Sigmoid colon (tissue), 7 donors: ENCODE results near the gene FMN2. TPM values are rescaled to one million over a fixed set of nuclear protein-coding genes. Genes with fewer than 3 reads are reported as not detected.

ENCODE experiments used
- DNase-seq: peaks from one replicate; pipeline ENCODE4 v3.0.0-alpha.2; 2019
- H3K27ac ChIP-seq, 4 donors: fragments of 200-600 bp; sonication (generic); one replicate each; pipeline ENCODE4 v1.5.1; 2016 to 2019; ENCODE audit warnings: mild to moderate bottlenecking in 1 of 4
- H3K27me3 ChIP-seq, 3 donors: fragments of 200-600 bp; sonication (generic); one replicate each; pipeline ENCODE4 v1.5.1; 2019; ENCODE audit warnings: mild to moderate bottlenecking in 1 of 3
- H3K36me3 ChIP-seq, 4 donors: fragments of 200-600 bp; sonication (generic); one replicate each; pipeline ENCODE4 v1.5.1; 2016 to 2019
- H3K4me1 ChIP-seq, 4 donors: fragments of 200-600 bp; sonication (generic); one replicate each; pipeline ENCODE4 v1.5.1; 2017 to 2019
- H3K4me3 ChIP-seq, 4 donors: fragments of 200-600 bp; sonication (generic); one replicate each; pipeline ENCODE4 v1.5.1; 2017 to 2019; ENCODE audit warnings: mild to moderate bottlenecking in 2 of 4, moderate library complexity in 1 of 4
- H3K9me3 ChIP-seq, 4 donors: fragments of 200-600 bp in 3 of 4; sonication (generic) in 3 of 4; one replicate each; pipeline versions ENCODE4 v1.5.1 to v1.6.1; 2013 to 2019
- CTCF ChIP-seq, 4 experiments: fragments of 450-650 bp in 3 of 4; fragments of 200-600 bp in 1 of 4; IDR thresholded peaks; one replicate each; pipeline ENCODE4 v1.5.1; 2016 to 2019; ENCODE audit warnings: antibody characterized with exemption in 4 of 4, mild to moderate bottlenecking in 3 of 4, moderate library complexity in 2 of 4
- EP300 ChIP-seq, 4 donors: sonication (generic); formaldehyde crosslinking; IDR thresholded peaks; one replicate each; pipeline ENCODE4 v1.6.1; 2017; ENCODE audit warnings: antibody characterized with exemption in 4 of 4
- POLR2A ChIP-seq, 2 donors: fragments of 450-650 bp; IDR thresholded peaks; one replicate each; pipeline ENCODE4 v1.6.1; 2016; ENCODE audit warnings: antibody characterized with exemption in 2 of 2, mild to moderate bottlenecking in 2 of 2, moderate library complexity in 2 of 2
- POLR2AphosphoS5 ChIP-seq, 4 donors: sonication (generic); formaldehyde crosslinking; IDR thresholded peaks; one replicate each; pipeline ENCODE4 v1.6.1; 2017; ENCODE audit warnings: antibody characterized with exemption in 4 of 4
- WGBS, 2 donors: extraction: QIAGEN DNeasy Blood & Tissue Kit; methylation state at CpG; one replicate each; pipeline ENCODE4 v1.1.7; 2013; 5-methylcytosine and 5-hydroxymethylcytosine counted together
- intact Hi-C: fragments of 100-400 bp; cut with DNase I; formaldehyde crosslinking; loops from one replicate; pipeline ENCODE4 v1.15.1; 2023
- polyA plus RNA-seq, 3 donors: library from polyadenylated mRNA; stranded (reverse); fragments of 200-250 nt; gene quantifications; one replicate each; pipeline ENCODE4 v1.2.3, GENCODE V29; 2013
- total RNA-seq, 4 donors: library from RNA; depleted of rRNA; stranded (reverse); fragments of >200 nt; gene quantifications; one replicate each; pipeline ENCODE4 v1.1.0, GENCODE V29; 2016
- donor health status: healthy with polysubstance abuse.
- donor health status: Bipolar disorder and iron deficiency.
- donor health status: healthy.

The FMN2 gene
- total and polyA plus RNA-seq, 7 donors, result 1.5 to 16.9 (median 10.3) TPM

GRCh38 chr1:240385551-240385950, 293.9 kb downstream of the FMN2 start:
- no peaks in the 10 kb centered on the region for H3K27me3 ChIP-seq
- no peak overlapping the region for H3K4me3 ChIP-seq
- H3K27ac ChIP-seq, result no peak overlapping the region
- intact Hi-C loops, result no loop called here
- H3K9me3 ChIP-seq, result peaks cover 0 to 10% (median 6%) of the 10 kb centered on the region in 4 donors
- TF ChIP-seq POLR2AphosphoS5 (IDR thresholded peaks at IDR 0.05) (no peak), CTCF (IDR thresholded peaks at IDR 0.05) (no peak), EP300 (IDR thresholded peaks at IDR 0.05) (no peak), POLR2A (IDR thresholded peaks at IDR 0.05) (no peak)
- peaks cover 0 to under 1% (median 0%) of the 10 kb centered on the region in 4 donors for H3K4me1 ChIP-seq
- 87% methylated on average over 5 of the region's 5 CpGs for WGBS, 2 donors
- H3K36me3 ChIP-seq, result no peaks in the 10 kb centered on the region
- no peak for DNase-seq

- Histone ChIP-seq H3K36me3 (no peaks in the 10 kb centered on the region), H3K27me3 (no peaks in the 10 kb centered on the region), H3K9me3 (peaks cover 0 to 8% (median 4%) of the 10 kb centered on the region in 4 donors), H3K4me1 (peaks cover 0 to 8% (median 0%) of the 10 kb centered on the region in 4 donors), H3K27ac (peak overlapping the region in 1 of 4 donors; percentile 18), H3K4me3 (no peak overlapping the region)
- 85 to 89% methylated on average over 7 of the region's 7 CpGs for WGBS, 2 donors
- TF ChIP-seq POLR2AphosphoS5 (IDR thresholded peaks at IDR 0.05), result no peak
- no peak for TF ChIP-seq POLR2A (IDR thresholded peaks at IDR 0.05)
- no peak for TF ChIP-seq EP300 (IDR thresholded peaks at IDR 0.05)
- TF ChIP-seq CTCF (IDR thresholded peaks at IDR 0.05), result no peak
- intact Hi-C loops, result no loop called here
- no peak for DNase-seq
Observed at GRCh38 chr1:240385985-240386978, 294.6 kb downstream of the FMN2 start.

- H3K27me3 ChIP-seq, result no peaks in the 10 kb centered on the region
- H3K4me3 ChIP-seq, result no peak overlapping the region
- intact Hi-C loops, result no loop called here
- no peak overlapping the region for H3K27ac ChIP-seq
- peaks cover 0 to under 1% (median 0%) of the 10 kb centered on the region in 4 donors for H3K9me3 ChIP-seq
- peaks cover 0 to 10% (median 0%) of the 10 kb centered on the region in 4 donors for H3K4me1 ChIP-seq
- DNase-seq, result no peak
- H3K36me3 ChIP-seq, result no peaks in the 10 kb centered on the region
- WGBS, 2 donors, result 87 to 92% methylated on average over 2 of the region's 2 CpGs
- TF ChIP-seq POLR2AphosphoS5 (IDR thresholded peaks at IDR 0.05) (no peak), EP300 (IDR thresholded peaks at IDR 0.05) (no peak), POLR2A (IDR thresholded peaks at IDR 0.05) (no peak), CTCF (IDR thresholded peaks at IDR 0.05) (no peak)
Observed at GRCh38 chr1:240387051-240387450, 295.4 kb downstream of the FMN2 start.

- Histone ChIP-seq H3K4me1 (peaks cover 0 to 10% (median 0%) of the 10 kb centered on the region in 4 donors), H3K9me3 (no peaks in the 10 kb centered on the region), H3K27ac (no peak overlapping the region), H3K4me3 (no peak overlapping the region), H3K27me3 (no peaks in the 10 kb centered on the region), H3K36me3 (no peaks in the 10 kb centered on the region)
- intact Hi-C loops, result no loop called here
- 86 to 92% methylated on average over 2 of the region's 2 CpGs for WGBS, 2 donors
- DNase-seq, result no peak
- TF ChIP-seq EP300 (IDR thresholded peaks at IDR 0.05) (no peak), POLR2AphosphoS5 (IDR thresholded peaks at IDR 0.05) (no peak), POLR2A (IDR thresholded peaks at IDR 0.05) (no peak), CTCF (IDR thresholded peaks at IDR 0.05) (no peak)
Observed at GRCh38 chr1:240391660-240392260, 300.1 kb downstream of the FMN2 start.
